ENCODE data around the gene SPATC1L. TPM values are rescaled to one million over a fixed set of nuclear protein-coding genes. Genes with fewer than 3 reads are reported as not detected.

SPATC1L gene
- total RNA-seq (2014; rRNA removed; shearing (Covaris generic); ENCODE audit: low replicate concordance) = 16.7 and 21.5 TPM in 2 replicates

- H3K79me2 ChIP-seq (ENCODE audit: low read length) = no peaks in the 10 kb centered on the region
- no peaks in the 10 kb centered on the region for H3K27me3 ChIP-seq (ENCODE audit: low read length)
- no peaks in the 10 kb centered on the region for H4K20me1 ChIP-seq (ENCODE audit: insufficient read depth, low read depth, low read length)
- H2AFZ ChIP-seq (ENCODE audit: low read length) = peak within 1 kb of the TSS; percentile 99
- H3K27ac ChIP-seq (ENCODE audit: low read length) = peak within 1 kb of the TSS; percentile 80
- peak within 1 kb of the TSS; percentile 98 for H3K4me2 ChIP-seq (ENCODE audit: low read depth, low read length, poor library complexity, severe bottlenecking)
- H3K9me3 ChIP-seq (ENCODE audit: low read length) = no peaks in the 10 kb centered on the region
- H3K36me3 ChIP-seq (ENCODE audit: insufficient read depth, low read length) = no peaks in the 10 kb centered on the region
- peak; percentile 77 for DNase-seq
- no peaks in the 10 kb centered on the region for H3K9me2 ChIP-seq (replicated peaks; ENCODE audit: insufficient read depth, low read length)
- peak within 1 kb of the TSS; percentile 92 for H3K9ac ChIP-seq (ENCODE audit: low read length)
- H3K4me1 ChIP-seq (ENCODE audit: low read length) = peaks cover 26% of the 10 kb centered on the region
- H3K4me3 ChIP-seq (ENCODE audit: low read length) = peak within 1 kb of the TSS; percentile 92
These were observed at the start of gene SPATC1L for GRCh38 chr21:46183910-46184624. Gene SPATC1L (minus strand): TSS chr21:46184459. CDS start chr21:46182816, 1,643 bp downstream.

GRCh38 chr21:46229923-46230260 is 45.6 kb upstream of the SPATC1L start:
- no peak for DNase-seq
- Histone ChIP-seq H3K4me2 (ENCODE audit: low read depth, low read length, poor library complexity, severe bottlenecking) (peak overlapping the region; percentile 82), H3K4me3 (ENCODE audit: low read length) (peak overlapping the region; percentile 69), H3K9me3 (ENCODE audit: low read length) (no peaks in the 10 kb centered on the region), H3K79me2 (ENCODE audit: low read length) (peaks cover 91% of the 10 kb centered on the region), H3K9me2 (replicated peaks; ENCODE audit: insufficient read depth, low read length) (no peaks in the 10 kb centered on the region), H3K27ac (ENCODE audit: low read length) (peak overlapping the region; percentile 76; the same call in 1 of the 2 replicates), H3K27me3 (ENCODE audit: low read length) (no peaks in the 10 kb centered on the region), H4K20me1 (ENCODE audit: insufficient read depth, low read depth, low read length) (no peaks in the 10 kb centered on the region; the same call in 1 of the 2 replicates), H3K4me1 (ENCODE audit: low read length) (peaks cover 38% of the 10 kb centered on the region), H3K36me3 (ENCODE audit: insufficient read depth, low read length) (peaks cover 51% of the 10 kb centered on the region), H3K9ac (ENCODE audit: low read length) (peak overlapping the region; percentile 96), H2AFZ (ENCODE audit: low read length) (no peak overlapping the region)

- Histone ChIP-seq H4K20me1 (ENCODE audit: insufficient read depth, low read depth, low read length) (no peaks in the 10 kb centered on the region; the same call in 1 of the 2 replicates), H3K9ac (ENCODE audit: low read length) (peak overlapping the region; percentile 96), H3K9me3 (ENCODE audit: low read length) (no peaks in the 10 kb centered on the region), H3K9me2 (replicated peaks; ENCODE audit: insufficient read depth, low read length) (no peaks in the 10 kb centered on the region), H3K36me3 (ENCODE audit: insufficient read depth, low read length) (peaks cover 46% of the 10 kb centered on the region), H3K4me2 (ENCODE audit: low read depth, low read length, poor library complexity, severe bottlenecking) (peak overlapping the region; percentile 82), H3K4me1 (ENCODE audit: low read length) (peaks cover 38% of the 10 kb centered on the region), H3K4me3 (ENCODE audit: low read length) (peak overlapping the region; percentile 69), H3K27me3 (ENCODE audit: low read length) (no peaks in the 10 kb centered on the region), H3K79me2 (ENCODE audit: low read length) (peaks cover 91% of the 10 kb centered on the region), H3K27ac (ENCODE audit: low read length) (peak overlapping the region; percentile 76), H2AFZ (ENCODE audit: low read length) (peak overlapping the region; percentile 26; the same call in 1 of the 2 replicates)
- DNase-seq = peak; percentile 77
These were observed 45.1 kb upstream of the SPATC1L start for GRCh38 chr21:46229133-46229922.

GRCh38 chr21:46228345-46229051 is 44.2 kb upstream of the SPATC1L start, which contains the start of gene LSS:
Gene LSS (minus strand): TSS chr21:46228774. CDS start chr21:46228745, 29 bp downstream.
- peaks cover 84% of the 10 kb centered on the region for H3K79me2 ChIP-seq (ENCODE audit: low read length)
- H3K4me1 ChIP-seq (ENCODE audit: low read length) = peaks cover 38% of the 10 kb centered on the region

GRCh38 chr21:46227811-46228344 is 43.6 kb upstream of the SPATC1L start:
- Histone ChIP-seq H3K9me2 (replicated peaks; ENCODE audit: insufficient read depth, low read length) (no peaks in the 10 kb centered on the region), H3K4me3 (ENCODE audit: low read length) (peak overlapping the region; percentile 75), H4K20me1 (ENCODE audit: insufficient read depth, low read depth, low read length) (no peaks in the 10 kb centered on the region; the same call in 1 of the 2 replicates), H3K27me3 (ENCODE audit: low read length) (no peaks in the 10 kb centered on the region), H3K9me3 (ENCODE audit: low read length) (no peaks in the 10 kb centered on the region), H3K9ac (ENCODE audit: low read length) (peak overlapping the region; percentile 81), H3K79me2 (ENCODE audit: low read length) (peaks cover 82% of the 10 kb centered on the region), H3K36me3 (ENCODE audit: insufficient read depth, low read length) (peaks cover 33% of the 10 kb centered on the region), H3K27ac (ENCODE audit: low read length) (peak overlapping the region; percentile 63), H3K4me1 (ENCODE audit: low read length) (peaks cover 38% of the 10 kb centered on the region), H3K4me2 (ENCODE audit: low read depth, low read length, poor library complexity, severe bottlenecking) (peak overlapping the region; percentile 91), H2AFZ (ENCODE audit: low read length) (peak overlapping the region; percentile 88)
- peak; percentile 56 for DNase-seq

More at GRCh38 chr21:46228345-46229051, 44.2 kb upstream of the SPATC1L start, which contains the start of gene LSS:
- H3K9me2 ChIP-seq (replicated peaks; ENCODE audit: insufficient read depth, low read length) = no peaks in the 10 kb centered on the region
- peak within 1 kb of the TSS; percentile 76 for H3K27ac ChIP-seq (ENCODE audit: low read length)
- peak within 1 kb of the TSS; percentile 96 for H3K9ac ChIP-seq (ENCODE audit: low read length)
- H3K27me3 ChIP-seq (ENCODE audit: low read length) = no peaks in the 10 kb centered on the region
- H2AFZ ChIP-seq (ENCODE audit: low read length) = peak within 1 kb of the TSS; percentile 88
- peaks cover 38% of the 10 kb centered on the region for H3K36me3 ChIP-seq (ENCODE audit: insufficient read depth, low read length)
- H3K4me2 ChIP-seq (ENCODE audit: low read depth, low read length, poor library complexity, severe bottlenecking) = peak within 1 kb of the TSS; percentile 91
- DNase-seq = peak; percentile 99
- no peaks in the 10 kb centered on the region for H3K9me3 ChIP-seq (ENCODE audit: low read length)
- H3K4me3 ChIP-seq (ENCODE audit: low read length) = peak within 1 kb of the TSS; percentile 75
- H4K20me1 ChIP-seq (ENCODE audit: insufficient read depth, low read depth, low read length) = no peaks in the 10 kb centered on the region; the same call in 1 of the 2 replicates

GRCh38 chr21:46226920-46227599 is 42.8 kb upstream of the SPATC1L start:
- peaks cover 80% of the 10 kb centered on the region for H3K79me2 ChIP-seq (ENCODE audit: low read length)

GRCh38 chr21:46226146-46226545 is 41.9 kb upstream of the SPATC1L start:
- Histone ChIP-seq H2AFZ (ENCODE audit: low read length) (no peak overlapping the region), H3K27ac (ENCODE audit: low read length) (peak overlapping the region; percentile 63), H3K4me2 (ENCODE audit: low read depth, low read length, poor library complexity, severe bottlenecking) (peak overlapping the region; percentile 91), H3K9me2 (replicated peaks; ENCODE audit: insufficient read depth, low read length) (no peaks in the 10 kb centered on the region), H4K20me1 (ENCODE audit: insufficient read depth, low read depth, low read length) (no peaks in the 10 kb centered on the region; the same call in 1 of the 2 replicates), H3K36me3 (ENCODE audit: insufficient read depth, low read length) (peaks cover 16% of the 10 kb centered on the region), H3K9me3 (ENCODE audit: low read length) (no peaks in the 10 kb centered on the region), H3K4me3 (ENCODE audit: low read length) (peak overlapping the region; percentile 75; the same call in 1 of the 2 replicates), H3K9ac (ENCODE audit: low read length) (peak overlapping the region; percentile 81), H3K4me1 (ENCODE audit: low read length) (peaks cover 36% of the 10 kb centered on the region), H3K79me2 (ENCODE audit: low read length) (peaks cover 75% of the 10 kb centered on the region), H3K27me3 (ENCODE audit: low read length) (no peaks in the 10 kb centered on the region)
- no peak for DNase-seq

More at GRCh38 chr21:46226920-46227599, 42.8 kb upstream of the SPATC1L start:
- Histone ChIP-seq H3K4me2 (ENCODE audit: low read depth, low read length, poor library complexity, severe bottlenecking) (peak overlapping the region; percentile 91), H3K9me3 (ENCODE audit: low read length) (no peaks in the 10 kb centered on the region), H3K36me3 (ENCODE audit: insufficient read depth, low read length) (peaks cover 25% of the 10 kb centered on the region), H3K4me1 (ENCODE audit: low read length) (peaks cover 38% of the 10 kb centered on the region), H3K9me2 (replicated peaks; ENCODE audit: insufficient read depth, low read length) (no peaks in the 10 kb centered on the region), H3K4me3 (ENCODE audit: low read length) (peak overlapping the region; percentile 75), H4K20me1 (ENCODE audit: insufficient read depth, low read depth, low read length) (no peaks in the 10 kb centered on the region; the same call in 1 of the 2 replicates), H2AFZ (ENCODE audit: low read length) (no peak overlapping the region), H3K27ac (ENCODE audit: low read length) (peak overlapping the region; percentile 63), H3K9ac (ENCODE audit: low read length) (peak overlapping the region; percentile 81), H3K27me3 (ENCODE audit: low read length) (no peaks in the 10 kb centered on the region)
- peak; percentile 76 for DNase-seq
